Left kidney (tissue), 8 donors: Measurements from ENCODE around the gene WTIP. TPM values are rescaled to one million over a fixed set of nuclear protein-coding genes. Genes with fewer than 3 reads are reported as not detected.
"Not testable (repeated sequence)": the region's sequence is repeated elsewhere in the genome, so short reads cannot be mapped to it uniquely, and the experiment has no call there.

Experiments
- DNase-seq: peaks from one replicate; pipeline ENCODE4 v3.0.0-alpha.2; 2013
- long read RNA-seq, 8 donors: transcript quantifications; one replicate each; lab custom pipeline, GENCODE V29; 2026
- polyA plus RNA-seq: library from polyadenylated mRNA; unstranded; fragments of 120-200 nt; gene quantifications from one replicate; pipeline ENCODE4 v1.2.1, GENCODE V29; 2013; ENCODE audit not compliant: insufficient read length

The WTIP gene
- 28.0 TPM for polyA plus RNA-seq
- long read RNA-seq, donor 1, full-length matches to known transcripts: 15 of 31 reads
- long read RNA-seq, donor 1, partial matches to known transcripts: 16 of 31 reads
- long read RNA-seq, donor 1, other reads (novel, unspliced or antisense): 0 of 31 reads
- long read RNA-seq, donor 2, full-length matches to known transcripts: 16 of 29 reads
- long read RNA-seq, donor 2, partial matches to known transcripts: 13 of 29 reads
- long read RNA-seq, donor 2, other reads (novel, unspliced or antisense): 0 of 29 reads
- long read RNA-seq, donor 3, full-length matches to known transcripts: 11 of 49 reads
- long read RNA-seq, donor 3, partial matches to known transcripts: 38 of 49 reads
- long read RNA-seq, donor 3, other reads (novel, unspliced or antisense): 0 of 49 reads
- long read RNA-seq, donor 4: 0 reads
- long read RNA-seq, donor 5, full-length matches to known transcripts: 19 of 45 reads
- long read RNA-seq, donor 5, partial matches to known transcripts: 26 of 45 reads
- long read RNA-seq, donor 5, other reads (novel, unspliced or antisense): 0 of 45 reads
- long read RNA-seq, donor 6, full-length matches to known transcripts: 20 of 20 reads
- long read RNA-seq, donor 6, partial matches to known transcripts: 0 of 20 reads
- long read RNA-seq, donor 6, other reads (novel, unspliced or antisense): 0 of 20 reads
- long read RNA-seq, donor 7, full-length matches to known transcripts: 18 of 18 reads
- long read RNA-seq, donor 7, partial matches to known transcripts: 0 of 18 reads
- long read RNA-seq, donor 7, other reads (novel, unspliced or antisense): 0 of 18 reads
- long read RNA-seq, donor 8, full-length matches to known transcripts: 5 of 5 reads
- long read RNA-seq, donor 8, partial matches to known transcripts: 0 of 5 reads
- long read RNA-seq, donor 8, other reads (novel, unspliced or antisense): 0 of 5 reads

GRCh38 chr19:34480971-34481841 is at the start of gene WTIP:
TSS of gene WTIP (plus strand) at chr19:34481758. CDS start at chr19:34481975, 217 bp downstream.
- peak; percentile 89 for DNase-seq

GRCh38 chr19:34432797-34433196 is 48.8 kb upstream of the WTIP start:
- no peak for DNase-seq

- no peak for DNase-seq
Measured at GRCh38 chr19:34436716-34437115, 44.8 kb upstream of the WTIP start.

GRCh38 chr19:34448191-34448590 is 33.4 kb upstream of the WTIP start:
- DNase-seq: no peak

DNA sequence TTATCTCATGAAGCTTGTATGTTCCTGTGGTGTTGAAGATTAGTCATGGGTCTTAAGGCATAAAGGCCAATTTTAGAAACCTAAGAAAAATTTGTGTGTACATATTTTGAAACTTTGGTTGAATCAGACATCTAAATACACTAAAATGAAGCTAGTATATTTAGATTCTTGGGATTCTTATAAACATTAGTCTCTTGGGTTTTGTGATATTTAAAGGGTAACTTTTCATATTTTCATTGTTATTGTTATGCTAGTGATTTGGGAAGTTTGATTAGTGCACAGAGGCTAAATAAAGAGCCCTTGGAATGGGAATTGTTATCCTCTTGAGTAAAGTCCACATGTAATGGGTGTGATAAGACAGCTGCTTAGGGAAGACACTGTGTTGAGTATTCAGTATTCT is 28.8 kb upstream of the WTIP start:
- DNase-seq: no peak

GRCh38 chr19:34454091-34454490 is 27.5 kb upstream of the WTIP start:
- DNase-seq: no peak

DNA sequence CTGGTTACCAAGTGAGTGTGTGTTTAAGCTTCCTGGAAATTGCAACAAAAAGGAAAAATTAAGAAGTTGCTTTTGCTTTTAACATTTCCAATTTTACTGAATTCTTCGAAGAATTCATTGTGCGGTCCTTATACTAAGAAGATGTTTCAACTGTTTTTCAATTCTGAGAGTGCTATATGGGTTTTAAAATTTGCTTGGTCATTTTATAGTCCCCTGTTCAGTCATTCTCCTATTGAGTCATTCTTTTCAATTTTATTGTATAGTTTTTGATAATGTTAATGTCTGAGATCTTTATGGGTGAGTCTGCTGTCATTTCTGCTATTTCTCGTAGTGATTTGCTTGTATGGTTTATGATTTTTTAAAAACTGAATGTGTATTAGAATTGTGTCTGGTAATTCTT is 26.9 kb upstream of the WTIP start:
- DNase-seq: no peak

GRCh38 chr19:34455783-34456480 is 25.6 kb upstream of the WTIP start:
- not testable (repeated sequence) for DNase-seq

DNA sequence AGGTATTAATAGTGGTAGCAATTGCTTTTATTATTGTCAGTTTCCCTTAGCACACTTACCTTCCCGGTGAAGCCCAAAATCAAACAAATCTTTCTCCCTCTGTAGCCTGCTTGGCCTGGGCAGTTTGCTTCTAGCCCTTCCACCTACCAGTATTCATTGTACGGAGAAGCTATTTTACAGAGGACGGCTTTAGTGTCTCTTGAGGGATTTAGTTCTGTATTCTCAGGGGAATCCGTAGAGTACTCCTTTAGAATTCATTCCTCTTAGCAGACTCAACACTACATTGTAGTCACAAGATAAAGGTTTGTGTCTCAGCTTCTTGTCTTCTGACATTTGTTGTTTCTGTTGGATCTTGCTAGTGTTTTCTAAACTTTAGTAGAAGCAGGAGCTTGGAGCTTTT is 24.1 kb upstream of the WTIP start:
- no peak for DNase-seq

DNA sequence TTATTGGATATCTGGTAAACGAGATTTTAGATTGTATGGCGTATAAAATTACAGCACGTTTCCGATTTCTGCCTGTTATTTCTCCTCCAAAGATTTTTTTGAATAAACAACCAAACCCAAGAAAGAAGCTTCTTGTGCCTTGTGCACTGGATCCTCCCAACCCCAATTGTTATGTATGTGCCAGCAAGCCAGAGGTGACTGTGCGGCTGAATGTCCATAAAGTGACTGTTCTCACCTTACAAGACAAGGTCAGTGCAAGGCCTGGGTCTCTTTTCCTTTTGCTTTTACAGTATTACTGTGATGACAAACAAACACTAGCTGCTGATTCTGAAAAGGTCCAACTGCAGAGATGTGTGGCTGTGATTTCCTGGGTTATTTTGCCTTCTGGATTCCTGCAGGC is 22.9 kb upstream of the WTIP start:
- no peak for DNase-seq

DNA sequence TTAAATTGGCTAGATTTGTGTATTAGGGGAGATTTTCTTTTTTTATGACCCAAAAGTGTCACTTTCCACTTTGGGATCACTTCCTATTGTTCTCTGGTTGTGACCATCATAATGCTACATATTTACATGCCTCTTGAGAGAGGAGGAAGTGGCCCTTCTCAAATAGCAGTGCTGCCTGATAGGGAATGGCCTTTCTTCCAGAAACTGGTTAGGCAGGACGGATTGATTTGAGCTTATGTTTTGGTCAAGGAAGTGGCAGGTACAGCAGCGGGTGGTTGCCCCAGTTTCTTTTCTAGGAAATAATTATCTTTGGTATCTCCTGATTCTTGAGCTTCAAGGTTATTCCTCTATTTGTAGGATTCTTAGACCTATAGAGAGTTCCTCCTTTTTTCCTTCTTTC is 21.9 kb upstream of the WTIP start:
- no peak for DNase-seq

DNA sequence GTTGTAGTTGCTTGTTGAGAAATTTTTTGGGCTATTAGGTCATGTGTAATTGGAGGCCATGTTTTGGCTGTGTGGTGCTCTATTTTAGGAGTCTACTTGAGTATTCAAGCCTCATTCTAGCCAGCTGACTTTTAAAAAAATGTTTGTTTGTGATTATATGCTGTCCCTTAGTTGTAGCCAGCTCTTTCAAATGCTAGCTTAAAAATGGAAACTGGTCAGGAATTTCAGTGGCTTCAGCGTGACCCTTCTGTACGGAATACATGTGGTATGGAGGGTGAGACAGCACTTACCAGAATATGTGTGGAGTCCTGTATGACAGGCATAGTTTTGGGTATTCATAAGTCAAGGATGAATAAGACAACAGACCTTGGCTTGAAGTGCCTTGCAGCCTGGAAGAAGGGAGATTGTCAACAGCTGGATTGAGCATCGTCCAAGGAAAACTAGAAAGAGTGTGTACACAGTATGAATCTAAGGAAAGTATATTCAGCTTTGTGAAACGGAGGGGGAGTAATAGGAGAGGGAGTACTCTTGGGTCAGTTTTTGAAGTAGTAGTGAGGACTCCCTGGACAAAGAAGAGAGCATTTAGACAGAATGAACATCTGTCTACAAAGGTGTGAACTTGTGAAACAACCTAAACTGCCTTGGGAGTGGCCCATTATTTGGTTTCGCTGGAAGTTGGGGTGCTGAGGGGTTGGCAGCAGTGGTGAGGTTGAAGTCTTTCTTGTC is 20.0 kb upstream of the WTIP start:
- no peak for DNase-seq

- DNase-seq: not testable (repeated sequence)
Measured at GRCh38 chr19:34464785-34465184, 16.8 kb upstream of the WTIP start.

DNA sequence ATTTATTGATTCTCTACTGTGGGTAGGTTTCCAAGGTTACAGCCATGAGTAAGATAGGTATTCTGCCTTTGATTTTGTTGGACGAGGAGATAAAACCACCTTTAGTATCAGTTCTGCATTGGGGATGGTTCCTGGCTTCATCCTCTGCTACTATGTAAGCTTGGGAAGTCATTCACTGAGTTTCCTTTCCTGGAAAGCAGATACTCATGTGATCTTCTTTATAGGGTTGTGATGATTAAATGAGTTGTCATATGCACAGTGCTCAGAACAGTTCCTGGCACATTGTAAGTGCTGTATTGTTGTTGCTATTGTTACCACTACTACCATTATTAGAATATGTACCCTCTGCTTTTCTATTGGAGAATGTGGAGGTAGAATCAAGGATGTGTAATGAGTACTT is 13.1 kb upstream of the WTIP start:
- no peak for DNase-seq

- not testable (repeated sequence) for DNase-seq
Measured at GRCh38 chr19:34469026-34469425, 12.5 kb upstream of the WTIP start.

DNA sequence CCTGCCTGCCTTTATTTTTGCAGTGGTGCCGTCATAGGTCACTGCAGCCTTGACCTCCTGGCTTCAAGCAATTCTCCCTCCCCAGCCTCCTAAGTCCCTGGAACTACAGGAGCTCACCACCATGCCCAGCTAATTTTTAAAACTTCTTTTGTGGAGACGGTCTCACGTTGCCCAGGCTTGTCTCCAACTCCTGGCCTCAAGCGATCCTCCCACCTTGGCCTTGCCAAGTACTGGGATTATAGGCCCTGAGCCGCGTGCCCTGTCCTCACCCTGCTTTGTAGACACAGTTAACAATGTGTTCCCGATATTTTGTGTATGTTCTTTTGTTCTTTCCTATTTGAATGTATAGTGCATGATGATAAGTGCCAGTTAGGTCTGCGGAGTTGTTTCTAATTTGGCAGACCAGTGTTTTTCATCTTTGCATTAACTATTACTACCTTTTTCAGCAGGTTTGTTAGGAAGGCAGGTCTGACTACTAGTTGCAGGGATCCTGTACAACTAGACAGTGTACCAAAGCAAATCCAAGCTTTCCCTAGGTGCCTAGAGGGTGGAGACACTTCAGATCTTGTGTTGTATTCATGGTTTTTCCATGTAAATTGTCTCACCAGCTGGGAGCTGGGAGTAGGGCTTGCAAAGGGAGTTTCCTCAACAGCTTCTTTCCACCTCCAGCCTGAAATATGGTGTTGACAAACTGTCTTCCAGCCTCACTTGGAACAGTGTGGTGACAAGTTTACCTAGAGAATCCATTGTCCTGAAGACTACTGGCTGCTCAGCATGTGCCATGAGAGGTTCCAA is 9.5 kb upstream of the WTIP start:
- no peak for DNase-seq

DNA sequence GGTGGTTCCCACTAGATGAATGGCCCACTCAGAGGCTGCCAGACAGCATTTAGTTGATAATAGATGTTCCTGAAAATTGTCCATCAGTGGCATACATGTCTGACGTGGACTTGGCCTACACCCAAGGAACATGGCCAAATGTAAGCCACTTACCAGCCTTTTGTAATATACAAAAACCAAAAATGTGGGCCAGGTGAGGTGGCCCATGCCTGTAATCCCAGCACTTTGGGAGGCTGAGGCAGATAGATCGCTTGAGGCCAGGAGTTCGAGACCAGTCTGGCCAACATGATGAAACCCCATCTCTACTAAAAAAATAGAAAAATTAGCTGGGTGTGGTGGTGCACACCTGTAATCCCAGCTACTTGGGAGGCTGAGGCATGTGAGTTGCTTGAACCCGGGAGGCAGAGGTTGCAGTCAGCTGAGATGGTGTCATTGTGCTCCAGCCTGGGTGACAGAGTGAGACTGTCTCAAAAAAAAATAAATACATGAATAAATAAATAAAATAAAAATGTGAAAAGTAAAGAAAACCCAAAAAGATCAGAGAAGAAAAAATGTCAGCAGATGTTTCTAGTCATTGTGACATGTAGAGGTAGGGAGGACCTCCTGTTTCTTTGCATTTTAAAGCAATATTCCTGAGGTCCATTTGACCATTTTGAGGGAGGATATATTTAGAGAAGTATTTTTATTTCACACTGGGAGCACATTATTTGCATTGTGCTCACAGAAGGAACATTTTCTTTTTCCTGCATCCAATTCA is 7.1 kb upstream of the WTIP start:
- DNase-seq: no peak

DNA sequence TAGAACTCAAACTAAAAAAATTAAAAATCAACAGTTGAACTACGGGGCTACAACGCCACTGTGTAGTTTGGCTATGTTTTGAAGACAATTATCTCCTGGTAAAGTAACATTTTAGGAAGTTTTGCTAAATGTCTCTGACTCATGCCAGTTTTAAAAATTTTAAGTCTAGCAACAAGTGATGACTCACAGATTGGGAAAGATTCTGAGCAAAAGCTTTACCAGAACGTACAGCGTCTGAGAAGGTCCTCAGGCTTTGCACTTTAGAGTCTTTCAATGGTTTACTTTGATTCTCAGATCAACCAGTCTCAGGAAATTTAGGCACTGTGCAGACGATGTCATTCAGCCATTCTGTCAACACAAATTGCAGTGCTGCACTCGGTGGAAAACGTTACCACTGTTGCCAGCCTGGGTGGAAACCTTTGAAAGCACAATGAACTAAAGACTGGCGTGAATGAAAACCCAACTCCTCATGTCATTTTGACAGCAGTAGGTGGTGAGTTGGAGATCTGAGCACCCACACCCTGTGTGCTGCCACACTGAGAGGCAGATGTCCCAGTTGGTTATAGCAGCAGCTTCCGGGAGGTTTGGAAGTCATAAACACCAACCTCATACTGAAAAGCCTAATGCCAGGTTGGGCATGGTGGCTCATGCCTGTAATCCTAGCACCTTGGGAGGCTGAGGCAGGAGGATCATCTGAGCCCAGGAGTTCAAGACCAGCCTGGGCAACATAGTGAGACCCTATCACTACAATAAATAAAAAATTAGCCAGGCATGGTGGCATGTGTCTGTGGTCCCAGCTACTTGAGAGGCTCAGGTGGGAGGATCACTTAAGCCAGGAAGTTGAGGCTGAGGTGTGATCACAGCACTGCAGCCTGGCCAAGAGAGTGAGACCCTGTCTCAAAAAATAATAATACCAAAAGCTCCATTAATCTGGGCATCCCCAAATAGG is 6.3 kb upstream of the WTIP start:
- DNase-seq: no peak
